ENCODE data around the gene EFNA3. TPM values are rescaled to one million over a fixed set of nuclear protein-coding genes. Genes with fewer than 3 reads are reported as not detected.
A peak's percentile ranks its signal among the peaks of the same experiment; 100 is the strongest.

The EFNA3 gene
- total RNA-seq, 1 donor, result 1.4 TPM

DNA sequence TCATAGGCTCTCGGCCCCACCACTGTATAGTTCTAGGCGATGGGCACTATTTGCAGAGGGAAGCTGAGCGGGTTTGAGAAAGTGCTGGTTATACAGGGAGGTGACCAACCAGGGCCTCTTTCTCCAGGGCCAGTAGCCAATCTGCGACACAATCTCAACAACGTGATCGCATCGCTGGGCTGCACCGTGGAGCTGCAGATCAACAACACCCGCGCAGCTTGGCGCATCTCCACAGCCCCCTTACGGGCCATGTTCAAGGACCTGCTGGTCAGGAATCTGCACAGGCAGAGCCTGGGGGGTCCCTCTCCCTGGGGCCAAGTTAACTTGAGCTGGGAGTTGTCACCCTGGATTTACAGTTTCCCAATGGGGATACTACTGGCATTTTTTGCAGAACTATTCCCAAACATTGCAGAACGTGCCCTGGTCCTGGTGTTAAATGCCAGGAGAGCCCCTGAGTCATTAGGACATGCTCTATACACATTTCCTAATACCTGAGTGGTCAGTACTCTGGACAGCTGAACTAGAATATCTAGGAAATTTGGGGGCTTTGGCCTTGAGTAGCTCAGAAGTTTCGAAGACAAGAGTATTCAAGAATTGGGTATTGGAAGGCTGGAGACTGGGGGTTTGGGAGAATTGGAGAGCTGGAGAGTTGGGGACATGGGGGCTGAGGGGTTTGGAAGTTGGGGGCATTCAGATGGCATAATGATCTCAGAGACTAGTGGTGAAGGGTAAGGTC, 38.1 kb upstream of the EFNA3 start:
- peaks cover 7% of the 10 kb centered on the region for H3K4me1 ChIP-seq (ENCODE audit: insufficient read depth, low read length)
- peaks cover 8% of the 10 kb centered on the region for H3K27me3 ChIP-seq (ENCODE audit: insufficient read depth, low read length)

DNA sequence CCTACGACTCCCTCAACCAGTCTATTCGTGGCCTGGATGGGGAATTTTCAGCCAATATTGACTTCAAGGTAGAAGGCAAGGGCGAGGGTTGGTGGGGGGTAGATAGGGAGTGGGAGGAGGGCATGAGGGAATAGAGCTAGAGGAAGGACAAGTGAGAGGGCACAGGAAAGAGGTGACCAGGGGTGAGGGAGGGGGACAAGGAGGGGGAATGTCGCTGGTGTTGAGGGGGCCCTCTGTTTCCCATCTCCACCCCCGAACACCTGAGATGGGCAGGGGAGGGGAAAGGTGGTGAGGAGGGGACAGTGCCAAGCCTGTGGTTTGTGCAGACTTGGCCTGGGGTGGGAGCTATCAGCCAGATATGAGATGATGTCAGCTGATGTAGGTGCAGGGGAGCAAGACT, 35.8 kb upstream of the EFNA3 start:
- no peak overlapping the region for H3K27ac ChIP-seq (ENCODE audit: low read depth, low read length)
- no peaks in the 10 kb centered on the region for H3K79me2 ChIP-seq (ENCODE audit: insufficient read depth, low read length)
- no peaks in the 10 kb centered on the region for H3K36me3 ChIP-seq (ENCODE audit: insufficient read depth, low read length)
- H4K20me1 ChIP-seq (ENCODE audit: insufficient read depth, low read length), result no peaks in the 10 kb centered on the region
- no peak overlapping the region for H3K4me2 ChIP-seq (ENCODE audit: insufficient read depth, low read length)
- H2AFZ ChIP-seq (ENCODE audit: low read length), result no peak overlapping the region
- no peak for DNase-seq (ENCODE audit: insufficient read length, low spot score, missing footprints)
- TF ChIP-seq, protein P1, sequence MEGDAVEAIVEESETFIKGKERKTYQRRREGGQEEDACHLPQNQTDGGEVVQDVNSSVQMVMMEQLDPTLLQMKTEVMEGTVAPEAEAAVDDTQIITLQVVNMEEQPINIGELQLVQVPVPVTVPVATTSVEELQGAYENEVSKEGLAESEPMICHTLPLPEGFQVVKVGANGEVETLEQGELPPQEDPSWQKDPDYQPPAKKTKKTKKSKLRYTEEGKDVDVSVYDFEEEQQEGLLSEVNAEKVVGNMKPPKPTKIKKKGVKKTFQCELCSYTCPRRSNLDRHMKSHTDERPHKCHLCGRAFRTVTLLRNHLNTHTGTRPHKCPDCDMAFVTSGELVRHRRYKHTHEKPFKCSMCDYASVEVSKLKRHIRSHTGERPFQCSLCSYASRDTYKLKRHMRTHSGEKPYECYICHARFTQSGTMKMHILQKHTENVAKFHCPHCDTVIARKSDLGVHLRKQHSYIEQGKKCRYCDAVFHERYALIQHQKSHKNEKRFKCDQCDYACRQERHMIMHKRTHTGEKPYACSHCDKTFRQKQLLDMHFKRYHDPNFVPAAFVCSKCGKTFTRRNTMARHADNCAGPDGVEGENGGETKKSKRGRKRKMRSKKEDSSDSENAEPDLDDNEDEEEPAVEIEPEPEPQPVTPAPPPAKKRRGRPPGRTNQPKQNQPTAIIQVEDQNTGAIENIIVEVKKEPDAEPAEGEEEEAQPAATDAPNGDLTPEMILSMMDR (IDR thresholded peaks at IDR 0.05; ENCODE audit: extremely low read depth, low read depth, low read length), result no peak
- H3K27me3 ChIP-seq (ENCODE audit: insufficient read depth, low read length), result peaks cover 5% of the 10 kb centered on the region
- H3K9me3 ChIP-seq (ENCODE audit: low read depth, low read length), result no peaks in the 10 kb centered on the region
- peaks cover 7% of the 10 kb centered on the region for H3K4me1 ChIP-seq (ENCODE audit: insufficient read depth, low read length)
- no peak overlapping the region for H3K4me3 ChIP-seq (ENCODE audit: insufficient read depth, low read length)

More for the DNA sequence above, 38.1 kb upstream of the EFNA3 start:
- Histone ChIP-seq H3K79me2 (ENCODE audit: insufficient read depth, low read length) (no peaks in the 10 kb centered on the region), H3K4me2 (ENCODE audit: insufficient read depth, low read length) (no peak overlapping the region), H3K36me3 (ENCODE audit: insufficient read depth, low read length) (no peaks in the 10 kb centered on the region), H2AFZ (ENCODE audit: low read length) (no peak overlapping the region), H3K9me3 (ENCODE audit: low read depth, low read length) (no peaks in the 10 kb centered on the region), H4K20me1 (ENCODE audit: insufficient read depth, low read length) (no peaks in the 10 kb centered on the region), H3K27ac (ENCODE audit: low read depth, low read length) (no peak overlapping the region), H3K4me3 (ENCODE audit: insufficient read depth, low read length) (no peak overlapping the region)
- TF ChIP-seq, protein P1 (IDR thresholded peaks at IDR 0.05; ENCODE audit: extremely low read depth, low read depth, low read length), result no peak
- DNase-seq (ENCODE audit: insufficient read length, low spot score, missing footprints), result peak; percentile 61

DNA sequence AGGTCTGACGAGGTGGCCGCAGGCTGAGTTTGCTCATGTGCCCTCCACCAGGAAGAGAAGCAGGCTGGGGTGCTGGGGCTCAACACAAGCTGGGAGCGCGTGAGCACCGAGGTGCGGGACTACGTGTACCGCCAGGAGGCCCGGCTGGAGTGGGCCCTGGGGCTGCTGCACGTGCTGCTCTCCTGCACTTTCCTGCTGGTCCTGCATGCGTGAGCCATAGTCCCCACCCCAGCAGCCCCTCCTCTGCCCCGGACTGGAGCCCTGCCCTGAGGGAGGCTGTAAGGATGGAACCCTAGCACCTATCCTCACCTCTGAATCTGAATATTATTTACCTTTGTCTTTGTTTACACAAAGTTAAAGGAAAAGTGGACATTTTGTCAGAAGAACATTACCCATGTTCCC, 35.3 kb upstream of the EFNA3 start:
- Histone ChIP-seq H3K4me1 (ENCODE audit: insufficient read depth, low read length) (peaks cover 7% of the 10 kb centered on the region), H3K4me2 (ENCODE audit: insufficient read depth, low read length) (no peak overlapping the region), H3K27ac (ENCODE audit: low read depth, low read length) (no peak overlapping the region), H3K27me3 (ENCODE audit: insufficient read depth, low read length) (peaks cover under 1% of the 10 kb centered on the region), H4K20me1 (ENCODE audit: insufficient read depth, low read length) (no peaks in the 10 kb centered on the region), H3K79me2 (ENCODE audit: insufficient read depth, low read length) (no peaks in the 10 kb centered on the region), H2AFZ (ENCODE audit: low read length) (no peak overlapping the region), H3K36me3 (ENCODE audit: insufficient read depth, low read length) (no peaks in the 10 kb centered on the region), H3K9me3 (ENCODE audit: low read depth, low read length) (no peaks in the 10 kb centered on the region), H3K4me3 (ENCODE audit: insufficient read depth, low read length) (no peak overlapping the region)
- TF ChIP-seq, protein P1 (IDR thresholded peaks at IDR 0.05; ENCODE audit: extremely low read depth, low read depth, low read length), result no peak
- peak; percentile 54 for DNase-seq (ENCODE audit: insufficient read length, low spot score, missing footprints)

DNA sequence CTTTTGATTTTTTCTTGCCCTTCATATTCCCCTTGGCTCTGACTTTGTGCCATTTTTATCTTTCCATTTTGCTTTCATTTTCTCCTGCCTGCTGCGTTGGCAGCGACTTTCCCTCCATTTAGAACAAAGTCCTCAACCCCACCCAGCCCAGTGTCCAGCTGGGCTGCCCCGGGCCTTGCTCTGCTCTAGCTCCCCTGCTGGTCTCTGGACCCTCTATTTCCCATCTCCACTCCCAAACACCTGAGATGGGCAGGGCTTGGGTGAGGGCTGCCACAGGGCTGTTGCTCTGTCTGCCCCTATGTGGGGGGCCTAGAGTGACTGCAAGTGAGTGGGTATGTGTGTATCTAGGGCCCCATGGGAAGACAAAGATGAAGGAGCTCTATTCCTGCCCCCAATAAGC, 34.8 kb upstream of the EFNA3 start:
- Histone ChIP-seq H3K4me2 (ENCODE audit: insufficient read depth, low read length) (no peak overlapping the region), H3K4me1 (ENCODE audit: insufficient read depth, low read length) (peaks cover 7% of the 10 kb centered on the region), H3K79me2 (ENCODE audit: insufficient read depth, low read length) (no peaks in the 10 kb centered on the region)

More for the DNA sequence above, 34.8 kb upstream of the EFNA3 start:
- Histone ChIP-seq H3K9me3 (ENCODE audit: low read depth, low read length) (no peaks in the 10 kb centered on the region), H3K4me3 (ENCODE audit: insufficient read depth, low read length) (no peak overlapping the region), H3K27me3 (ENCODE audit: insufficient read depth, low read length) (no peaks in the 10 kb centered on the region), H3K27ac (ENCODE audit: low read depth, low read length) (no peak overlapping the region), H2AFZ (ENCODE audit: low read length) (no peak overlapping the region), H4K20me1 (ENCODE audit: insufficient read depth, low read length) (no peaks in the 10 kb centered on the region), H3K36me3 (ENCODE audit: insufficient read depth, low read length) (no peaks in the 10 kb centered on the region)
- TF ChIP-seq, protein P1 (IDR thresholded peaks at IDR 0.05; ENCODE audit: extremely low read depth, low read depth, low read length), result no peak
- DNase-seq (ENCODE audit: insufficient read length, low spot score, missing footprints), result no peak

Measured in osteoblast (primary cell).